A673 (cell line): ENCODE data around the gene RERE. TPM values are rescaled to one million over a fixed set of nuclear protein-coding genes. Genes with fewer than 3 reads are reported as not detected.
A peak's percentile ranks its signal among the peaks of the same experiment; 100 is the strongest.

Source experiments
- BruUV-seq: library from RNA; stranded (reverse); fragments of 400-500 nt; replicated peaks from 2 replicates; lab custom pipeline; 2021; lab: Mats Ljungman, UMichigan
- CTCF ChIA-PET: fragments of 300-600 bp; sonication (Branson Sonifier 250); formaldehyde crosslinking; loops from one replicate; lab custom pipeline; 2022; ENCODE audit warnings: antibody characterized with exemption; lab: Charles Lee
- POLR2A ChIA-PET: fragments of 300-600 bp; sonication (Branson Sonifier 250); formaldehyde crosslinking; loops from one replicate; lab custom pipeline; 2022; ENCODE audit warnings: antibody characterized with exemption; ENCODE audit not compliant: low non-redundant PET; lab: Charles Lee
- DNase-seq: peaks from one replicate; pipeline ENCODE4 v3.0.0-alpha.2; 2015; ENCODE audit warnings: low spot score
- H3K27ac ChIP-seq: fragments of 200-600 bp; sonication (generic); 2 replicates; pipeline ENCODE4 v1.5.1; 2016; ENCODE audit warnings: mixed run types, low read depth, mild to moderate bottlenecking, mixed read lengths, antibody characterized with exemption, low read length; ENCODE audit not compliant: poor library complexity, severe bottlenecking
- H3K27me3 ChIP-seq: fragments of 200-600 bp; sonication (generic); replicated peaks from 2 replicates; pipeline ENCODE4 v1.6.1; 2017; ENCODE audit warnings: mixed run types, low read depth, mild to moderate bottlenecking, mixed read lengths, antibody characterized with exemption, low read length; ENCODE audit not compliant: insufficient read depth, poor library complexity
- H3K36me3 ChIP-seq: fragments of 200-600 bp; sonication (generic); 2 replicates; pipeline ENCODE4 v1.6.1; 2016; ENCODE audit warnings: mixed run types, mild to moderate bottlenecking, mixed read lengths, antibody characterized with exemption, low read length; ENCODE audit not compliant: insufficient read depth, poor library complexity, severe bottlenecking
- H3K4me1 ChIP-seq: fragments of 200-600 bp; sonication (generic); 2 replicates; pipeline ENCODE4 v1.6.1; 2017; ENCODE audit warnings: mixed run types, mild to moderate bottlenecking, mixed read lengths, antibody characterized with exemption, low read length; ENCODE audit not compliant: insufficient read depth, poor library complexity, severe bottlenecking
- H3K4me3 ChIP-seq: fragments of 200-600 bp; sonication (generic); 2 replicates; pipeline ENCODE4 v1.5.1; 2016; ENCODE audit warnings: low read depth, mixed run types, mild to moderate bottlenecking, mixed read lengths, low read length; ENCODE audit not compliant: poor library complexity, severe bottlenecking
- H3K9me3 ChIP-seq: fragments of 200-600 bp; sonication (generic); 2 replicates; pipeline ENCODE4 v1.6.1; 2016; ENCODE audit warnings: mixed run types, low read depth, mild to moderate bottlenecking, mixed read lengths, antibody characterized with exemption, low read length; ENCODE audit not compliant: poor library complexity, severe bottlenecking
- CTCF ChIP-seq: fragments of 300-800, 200-600 bp; sonication (generic); conservative IDR thresholded peaks from 2 replicates; pipeline ENCODE4 v1.5.1; 2017; ENCODE audit warnings: low read depth, mild to moderate bottlenecking, antibody characterized with exemption, low read length, moderate library complexity, mixed read lengths
- EZH2 ChIP-seq: fragments of 200-600 bp; sonication (generic); IDR thresholded peaks from 2 replicates; pipeline ENCODE4 v1.6.1; 2017; ENCODE audit warnings: borderline replicate concordance, low read depth, mild to moderate bottlenecking, mixed read lengths, antibody characterized with exemption, low read length; ENCODE audit not compliant: poor library complexity, severe bottlenecking
- intact Hi-C: fragments of 100-400 bp; cut with micrococcal nuclease; formaldehyde crosslinking; loops from one replicate; pipeline ENCODE4 v1.10.0; 2022; ENCODE audit not compliant: unreplicated experiment
- total RNA-seq: library from RNA; stranded (reverse); gene quantifications from 2 replicates; pipeline ENCODE4 v1.2.3, GENCODE V29; 2021

Gene RERE
- total RNA-seq, 1 experiment from 2014 or later, result 188 TPM

DNA sequence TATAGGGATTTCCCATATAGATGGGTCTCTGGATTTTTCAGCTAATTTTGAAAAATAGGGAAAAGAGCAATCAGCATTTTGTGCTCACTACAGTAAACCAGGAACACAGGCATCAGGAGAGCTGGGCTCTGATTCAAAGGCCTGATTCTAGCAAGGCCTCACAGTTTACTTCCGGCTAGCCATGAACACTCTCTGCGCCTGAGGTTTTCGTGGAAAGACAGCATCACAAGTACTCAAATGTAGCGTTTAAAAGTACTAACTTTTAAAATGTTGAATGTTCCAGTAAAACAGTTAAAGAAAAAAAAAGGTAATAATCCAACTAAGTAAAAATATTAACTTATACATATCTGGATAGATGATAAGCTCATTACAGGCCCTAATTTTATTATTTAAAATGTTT, 379.0 kb downstream of the RERE start:
- ChIA-PET CTCF (interaction anchor here (0.7 kb wide), 1 partner anchor 29 kb away, joined by 3 read pairs; no protein-coding TSS in a partner anchor), POLR2A (no interaction called here)
- Histone ChIP-seq H3K4me1 (peaks cover 27% of the 10 kb centered on the region), H3K27me3 (no peaks in the 10 kb centered on the region), H3K27ac (peak overlapping the region; percentile 32), H3K4me3 (no peak overlapping the region), H3K36me3 (peaks cover 4% of the 10 kb centered on the region), H3K9me3 (no peaks in the 10 kb centered on the region)
- DNase-seq, result no peak
- intact Hi-C loops, result no loop called here
- no TSS peak for BruUV-seq
- TF ChIP-seq CTCF (no peak), EZH2 (no peak)

- CTCF ChIA-PET, result no interaction called here
- Histone ChIP-seq H3K36me3 (peaks cover 4% of the 10 kb centered on the region), H3K9me3 (no peaks in the 10 kb centered on the region), H3K4me3 (no peak overlapping the region), H3K4me1 (peaks cover 27% of the 10 kb centered on the region), H3K27me3 (no peaks in the 10 kb centered on the region), H3K27ac (no peak overlapping the region)
- DNase-seq, result no peak
- BruUV-seq, result no TSS peak
- POLR2A ChIA-PET, result no interaction called here
- intact Hi-C loops, result no loop called here
- TF ChIP-seq CTCF (no peak), EZH2 (no peak)
Observed at GRCh38 chr1:8437347-8437746, 380.1 kb downstream of the RERE start.

- Histone ChIP-seq H3K36me3 (peaks cover 4% of the 10 kb centered on the region), H3K9me3 (no peaks in the 10 kb centered on the region), H3K4me1 (peaks cover 33% of the 10 kb centered on the region), H3K27me3 (no peaks in the 10 kb centered on the region), H3K4me3 (no peak overlapping the region), H3K27ac (no peak overlapping the region)
- TF ChIP-seq EZH2, result no peak
- intact Hi-C loops, result no loop called here
- no peak for DNase-seq
- ChIA-PET POLR2A (no interaction called here), CTCF (no interaction called here)
- BruUV-seq, result no TSS peak
Observed at GRCh38 chr1:8435569-8436071, 381.8 kb downstream of the RERE start.

- ChIA-PET POLR2A (no interaction called here), CTCF (no interaction called here)
- Histone ChIP-seq H3K9me3 (no peaks in the 10 kb centered on the region), H3K4me1 (peaks cover 32% of the 10 kb centered on the region), H3K4me3 (no peak overlapping the region), H3K36me3 (peaks cover 4% of the 10 kb centered on the region), H3K27me3 (no peaks in the 10 kb centered on the region), H3K27ac (no peak overlapping the region)
- no TSS peak for BruUV-seq
- intact Hi-C loops, result no loop called here
- TF ChIP-seq CTCF, result no peak
- no peak for TF ChIP-seq EZH2
- DNase-seq, result no peak
Observed at GRCh38 chr1:8434101-8434500, 383.3 kb downstream of the RERE start.
